Cardiac muscle cell (in vitro differentiated cells and primary cell): ENCODE data around the gene SLC29A2. TPM values are rescaled to one million over a fixed set of nuclear protein-coding genes. Genes with fewer than 3 reads are reported as not detected.

Experiments used
- polyA plus RNA-seq: library from polyadenylated mRNA; unstranded; fragments of >200 nt; fragmentation: Nextera tagmentation; extraction: Ambion mirVana; gene quantifications from 2 replicates; pipeline ENCODE4 v1.2.1, GENCODE V29; 2016
- total RNA-seq: library from RNA; depleted of rRNA; stranded (reverse); fragments of >200 nt; gene quantifications from 2 replicates; pipeline ENCODE4 v1.2.3, GENCODE V29; 2016

The SLC29A2 gene
- total and polyA plus RNA-seq, 2 experiments from 2014 or later = 36.8 to 50.2 TPM

Other genes with a start within 250 kb of the SLC29A2 start
- 29.7 and 33.9 TPM in 2 replicates for gene KLC2, start 114.1 kb downstream of the SLC29A2 start, total RNA-seq
- gene KLC2, start 114.1 kb downstream of the SLC29A2 start, polyA plus RNA-seq = 41.6 and 46.4 TPM in 2 replicates
- gene RAB1B, start 103.1 kb downstream of the SLC29A2 start, total RNA-seq = 103 and 135 TPM in 2 replicates
- gene RAB1B, start 103.1 kb downstream of the SLC29A2 start, polyA plus RNA-seq = 17.3 and 21.0 TPM in 2 replicates
- 2.1 and 2.7 TPM in 2 replicates for gene CNIH2, start 93.6 kb downstream of the SLC29A2 start, total RNA-seq
- gene CNIH2, start 93.6 kb downstream of the SLC29A2 start, polyA plus RNA-seq = 3.3 and 8.9 TPM in 2 replicates
- 68.2 and 121 TPM in 2 replicates for gene YIF1A, start 82.6 kb downstream of the SLC29A2 start, total RNA-seq
- 116 and 147 TPM in 2 replicates for gene YIF1A, start 82.6 kb downstream of the SLC29A2 start, polyA plus RNA-seq
- 2.6 and 3.5 TPM in 2 replicates for gene TMEM151A, start 79.9 kb downstream of the SLC29A2 start, total RNA-seq
- 0.87 and 2.0 TPM in 2 replicates for gene TMEM151A, start 79.9 kb downstream of the SLC29A2 start, polyA plus RNA-seq
- gene CD248, start 54.7 kb downstream of the SLC29A2 start, total RNA-seq = 7.9 and 11.4 TPM in 2 replicates
- 20.2 and 31.2 TPM in 2 replicates for gene CD248, start 54.7 kb downstream of the SLC29A2 start, polyA plus RNA-seq
- 4.9 and 9.4 TPM in 2 replicates for gene RIN1, start 35.3 kb downstream of the SLC29A2 start, total RNA-seq
- 1.9 and 4.8 TPM in 2 replicates for gene RIN1, start 35.3 kb downstream of the SLC29A2 start, polyA plus RNA-seq
- 29.3 and 33.2 TPM in 2 replicates for gene BRMS1, start 26.7 kb downstream of the SLC29A2 start, total RNA-seq
- gene BRMS1, start 26.7 kb downstream of the SLC29A2 start, polyA plus RNA-seq = 33.8 and 37.3 TPM in 2 replicates
- gene B4GAT1, start 24.1 kb downstream of the SLC29A2 start, total RNA-seq = 138 and 194 TPM in 2 replicates
- 129 and 174 TPM in 2 replicates for gene B4GAT1, start 24.1 kb downstream of the SLC29A2 start, polyA plus RNA-seq
- 1.2 TPM in 2 replicates for gene NPAS4, start 49.3 kb upstream of the SLC29A2 start, total RNA-seq
- 1.5 TPM in 1 of 2 replicates, not detected in the other for gene NPAS4, start 49.3 kb upstream of the SLC29A2 start, polyA plus RNA-seq
- 48.4 and 70.3 TPM in 2 replicates for gene MRPL11, start 67.1 kb upstream of the SLC29A2 start, total RNA-seq
- gene MRPL11, start 67.1 kb upstream of the SLC29A2 start, polyA plus RNA-seq = 64.1 and 75.8 TPM in 2 replicates
- gene PELI3, start 95.1 kb upstream of the SLC29A2 start, total RNA-seq = 19.9 and 30.9 TPM in 2 replicates
- gene PELI3, start 95.1 kb upstream of the SLC29A2 start, polyA plus RNA-seq = 16.4 and 20.5 TPM in 2 replicates
- gene DPP3, start 108.7 kb upstream of the SLC29A2 start, total RNA-seq = 21.9 and 60.7 TPM in 2 replicates
- 20.8 and 44.9 TPM in 2 replicates for gene DPP3, start 108.7 kb upstream of the SLC29A2 start, polyA plus RNA-seq
- gene BBS1, start 138.9 kb upstream of the SLC29A2 start, total RNA-seq = 100 and 106 TPM in 2 replicates
- 59.7 and 62.7 TPM in 2 replicates for gene BBS1, start 138.9 kb upstream of the SLC29A2 start, polyA plus RNA-seq
- gene ZDHHC24, start 174.3 kb upstream of the SLC29A2 start, total RNA-seq = 14.7 and 21.6 TPM in 2 replicates
- 15.2 and 16.9 TPM in 2 replicates for gene ZDHHC24, start 174.3 kb upstream of the SLC29A2 start, polyA plus RNA-seq
- 74.2 and 189 TPM in 2 replicates for gene ACTN3, start 175.1 kb upstream of the SLC29A2 start, total RNA-seq
- gene ACTN3, start 175.1 kb upstream of the SLC29A2 start, polyA plus RNA-seq = 111 and 322 TPM in 2 replicates
- gene CTSF, start 196.8 kb upstream of the SLC29A2 start, total RNA-seq = 15.2 and 45.6 TPM in 2 replicates
- gene CTSF, start 196.8 kb upstream of the SLC29A2 start, polyA plus RNA-seq = 16.8 and 51.0 TPM in 2 replicates
- 2.7 and 3.9 TPM in 2 replicates for gene CCDC87, start 221.3 kb upstream of the SLC29A2 start, total RNA-seq
- 1.2 and 4.8 TPM in 2 replicates for gene CCDC87, start 221.3 kb upstream of the SLC29A2 start, polyA plus RNA-seq
- 73.1 and 86.6 TPM in 2 replicates for gene CCS, start 221.4 kb upstream of the SLC29A2 start, total RNA-seq
- gene CCS, start 221.4 kb upstream of the SLC29A2 start, polyA plus RNA-seq = 117 and 153 TPM in 2 replicates
- 74.6 and 90.6 TPM in 2 replicates for gene RBM14, start 244.9 kb upstream of the SLC29A2 start, total RNA-seq
- 95.2 and 111 TPM in 2 replicates for gene RBM14, start 244.9 kb upstream of the SLC29A2 start, polyA plus RNA-seq